ENCODE results near the gene A2M. TPM values are rescaled to one million over a fixed set of nuclear protein-coding genes. Genes with fewer than 3 reads are reported as not detected.

A2M gene
- total and polyA plus RNA-seq, 2 of the 13 experiments (the other 11 are each of a cell fraction or from before 2014, with no cell fraction given) = 2,807 to 6,551 TPM

DNA sequence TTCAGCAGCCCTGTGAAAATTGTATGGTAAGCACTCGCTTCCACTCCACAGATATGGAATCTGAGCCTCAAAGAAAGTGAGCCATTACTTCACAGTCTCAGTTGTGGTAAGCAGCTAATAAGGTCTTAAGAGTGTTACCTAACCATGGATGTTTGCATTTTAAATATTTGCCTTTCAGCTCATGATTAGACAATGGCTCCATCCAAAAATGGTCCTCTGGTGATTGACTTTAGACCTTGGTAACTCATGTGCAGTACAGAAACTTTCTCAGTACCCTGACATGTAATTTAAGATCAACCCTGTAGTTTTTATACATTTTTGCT lies 1.8 kb downstream of the A2M start (continued):
- TF ChIP-seq, protein P1, sequence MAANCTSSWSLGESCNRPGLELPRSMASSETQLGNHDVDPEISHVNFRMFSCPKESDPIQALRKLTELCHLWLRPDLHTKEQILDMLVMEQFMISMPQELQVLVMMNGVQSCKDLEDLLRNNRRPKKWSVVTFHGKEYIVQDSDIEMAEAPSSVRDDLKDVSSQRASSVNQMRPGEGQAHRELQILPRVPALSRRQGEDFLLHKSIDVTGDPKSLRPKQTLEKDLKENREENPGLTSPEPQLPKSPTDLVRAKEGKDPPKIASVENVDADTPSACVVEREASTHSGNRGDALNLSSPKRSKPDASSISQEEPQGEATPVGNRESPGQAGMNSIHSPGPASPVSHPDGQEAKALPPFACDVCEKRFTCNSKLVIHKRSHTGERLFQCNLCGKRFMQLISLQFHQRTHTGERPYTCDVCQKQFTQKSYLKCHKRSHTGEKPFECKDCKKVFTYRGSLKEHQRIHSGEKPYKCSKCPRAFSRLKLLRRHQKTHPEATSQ (CRISPR knock-in tag; IDR thresholded peaks at IDR 0.05; ENCODE audit: borderline replicate concordance) = no peak; the same call in 1 of the 2 replicates
- TF ChIP-seq, protein P2, sequence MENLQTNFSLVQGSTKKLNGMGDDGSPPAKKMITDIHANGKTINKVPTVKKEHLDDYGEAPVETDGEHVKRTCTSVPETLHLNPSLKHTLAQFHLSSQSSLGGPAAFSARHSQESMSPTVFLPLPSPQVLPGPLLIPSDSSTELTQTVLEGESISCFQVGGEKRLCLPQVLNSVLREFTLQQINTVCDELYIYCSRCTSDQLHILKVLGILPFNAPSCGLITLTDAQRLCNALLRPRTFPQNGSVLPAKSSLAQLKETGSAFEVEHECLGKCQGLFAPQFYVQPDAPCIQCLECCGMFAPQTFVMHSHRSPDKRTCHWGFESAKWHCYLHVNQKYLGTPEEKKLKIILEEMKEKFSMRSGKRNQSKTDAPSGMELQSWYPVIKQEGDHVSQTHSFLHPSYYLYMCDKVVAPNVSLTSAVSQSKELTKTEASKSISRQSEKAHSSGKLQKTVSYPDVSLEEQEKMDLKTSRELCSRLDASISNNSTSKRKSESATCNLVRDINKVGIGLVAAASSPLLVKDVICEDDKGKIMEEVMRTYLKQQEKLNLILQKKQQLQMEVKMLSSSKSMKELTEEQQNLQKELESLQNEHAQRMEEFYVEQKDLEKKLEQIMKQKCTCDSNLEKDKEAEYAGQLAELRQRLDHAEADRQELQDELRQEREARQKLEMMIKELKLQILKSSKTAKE (CRISPR knock-in tag; IDR thresholded peaks at IDR 0.05; ENCODE audit: borderline replicate concordance) = peak; percentile 51; the same call in 1 of the 2 replicates
- peak; percentile 35; the same call in 1 of the 2 replicates for TF ChIP-seq FOXO1 (CRISPR knock-in tag; IDR thresholded peaks at IDR 0.05)
- TF ChIP-seq SRF (IDR thresholded peaks at IDR 0.05; ENCODE audit: low read depth, low read length) = peak; percentile 84
- TF ChIP-seq FOXJ3 (CRISPR knock-in tag; IDR thresholded peaks at IDR 0.05; ENCODE audit: borderline replicate concordance) = peak; percentile 79; the same call in 1 of the 2 replicates
- peak; percentile 60; the same call in 1 of the 2 replicates for TF ChIP-seq MIXL1 (CRISPR knock-in tag; IDR thresholded peaks at IDR 0.05)
- TF ChIP-seq ZNF598 (CRISPR knock-in tag; IDR thresholded peaks at IDR 0.05; ENCODE audit: borderline replicate concordance) = no peak
- peak; percentile 82 for TF ChIP-seq POLR2AphosphoS5 (IDR thresholded peaks at IDR 0.05; ENCODE audit: low read depth, low read length)
- TF ChIP-seq SSRP1 (CRISPR knock-in tag; IDR thresholded peaks at IDR 0.05) = peak; percentile 95; the same call in 1 of the 2 replicates
- TF ChIP-seq TBP (CRISPR knock-in tag; IDR thresholded peaks at IDR 0.05) = no peak
- TF ChIP-seq ZNF816 (CRISPR knock-in tag; IDR thresholded peaks at IDR 0.05; ENCODE audit: borderline replicate concordance) = no peak
- TF ChIP-seq, protein P3, sequence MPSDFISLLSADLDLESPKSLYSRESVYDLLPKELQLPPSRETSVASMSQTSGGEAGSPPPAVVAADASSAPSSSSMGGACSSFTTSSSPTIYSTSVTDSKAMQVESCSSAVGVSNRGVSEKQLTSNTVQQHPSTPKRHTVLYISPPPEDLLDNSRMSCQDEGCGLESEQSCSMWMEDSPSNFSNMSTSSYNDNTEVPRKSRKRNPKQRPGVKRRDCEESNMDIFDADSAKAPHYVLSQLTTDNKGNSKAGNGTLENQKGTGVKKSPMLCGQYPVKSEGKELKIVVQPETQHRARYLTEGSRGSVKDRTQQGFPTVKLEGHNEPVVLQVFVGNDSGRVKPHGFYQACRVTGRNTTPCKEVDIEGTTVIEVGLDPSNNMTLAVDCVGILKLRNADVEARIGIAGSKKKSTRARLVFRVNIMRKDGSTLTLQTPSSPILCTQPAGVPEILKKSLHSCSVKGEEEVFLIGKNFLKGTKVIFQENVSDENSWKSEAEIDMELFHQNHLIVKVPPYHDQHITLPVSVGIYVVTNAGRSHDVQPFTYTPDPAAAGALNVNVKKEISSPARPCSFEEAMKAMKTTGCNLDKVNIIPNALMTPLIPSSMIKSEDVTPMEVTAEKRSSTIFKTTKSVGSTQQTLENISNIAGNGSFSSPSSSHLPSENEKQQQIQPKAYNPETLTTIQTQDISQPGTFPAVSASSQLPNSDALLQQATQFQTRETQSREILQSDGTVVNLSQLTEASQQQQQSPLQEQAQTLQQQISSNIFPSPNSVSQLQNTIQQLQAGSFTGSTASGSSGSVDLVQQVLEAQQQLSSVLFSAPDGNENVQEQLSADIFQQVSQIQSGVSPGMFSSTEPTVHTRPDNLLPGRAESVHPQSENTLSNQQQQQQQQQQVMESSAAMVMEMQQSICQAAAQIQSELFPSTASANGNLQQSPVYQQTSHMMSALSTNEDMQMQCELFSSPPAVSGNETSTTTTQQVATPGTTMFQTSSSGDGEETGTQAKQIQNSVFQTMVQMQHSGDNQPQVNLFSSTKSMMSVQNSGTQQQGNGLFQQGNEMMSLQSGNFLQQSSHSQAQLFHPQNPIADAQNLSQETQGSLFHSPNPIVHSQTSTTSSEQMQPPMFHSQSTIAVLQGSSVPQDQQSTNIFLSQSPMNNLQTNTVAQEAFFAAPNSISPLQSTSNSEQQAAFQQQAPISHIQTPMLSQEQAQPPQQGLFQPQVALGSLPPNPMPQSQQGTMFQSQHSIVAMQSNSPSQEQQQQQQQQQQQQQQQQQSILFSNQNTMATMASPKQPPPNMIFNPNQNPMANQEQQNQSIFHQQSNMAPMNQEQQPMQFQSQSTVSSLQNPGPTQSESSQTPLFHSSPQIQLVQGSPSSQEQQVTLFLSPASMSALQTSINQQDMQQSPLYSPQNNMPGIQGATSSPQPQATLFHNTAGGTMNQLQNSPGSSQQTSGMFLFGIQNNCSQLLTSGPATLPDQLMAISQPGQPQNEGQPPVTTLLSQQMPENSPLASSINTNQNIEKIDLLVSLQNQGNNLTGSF (CRISPR knock-in tag; IDR thresholded peaks at IDR 0.05) = no peak
- TF ChIP-seq, protein P4, sequence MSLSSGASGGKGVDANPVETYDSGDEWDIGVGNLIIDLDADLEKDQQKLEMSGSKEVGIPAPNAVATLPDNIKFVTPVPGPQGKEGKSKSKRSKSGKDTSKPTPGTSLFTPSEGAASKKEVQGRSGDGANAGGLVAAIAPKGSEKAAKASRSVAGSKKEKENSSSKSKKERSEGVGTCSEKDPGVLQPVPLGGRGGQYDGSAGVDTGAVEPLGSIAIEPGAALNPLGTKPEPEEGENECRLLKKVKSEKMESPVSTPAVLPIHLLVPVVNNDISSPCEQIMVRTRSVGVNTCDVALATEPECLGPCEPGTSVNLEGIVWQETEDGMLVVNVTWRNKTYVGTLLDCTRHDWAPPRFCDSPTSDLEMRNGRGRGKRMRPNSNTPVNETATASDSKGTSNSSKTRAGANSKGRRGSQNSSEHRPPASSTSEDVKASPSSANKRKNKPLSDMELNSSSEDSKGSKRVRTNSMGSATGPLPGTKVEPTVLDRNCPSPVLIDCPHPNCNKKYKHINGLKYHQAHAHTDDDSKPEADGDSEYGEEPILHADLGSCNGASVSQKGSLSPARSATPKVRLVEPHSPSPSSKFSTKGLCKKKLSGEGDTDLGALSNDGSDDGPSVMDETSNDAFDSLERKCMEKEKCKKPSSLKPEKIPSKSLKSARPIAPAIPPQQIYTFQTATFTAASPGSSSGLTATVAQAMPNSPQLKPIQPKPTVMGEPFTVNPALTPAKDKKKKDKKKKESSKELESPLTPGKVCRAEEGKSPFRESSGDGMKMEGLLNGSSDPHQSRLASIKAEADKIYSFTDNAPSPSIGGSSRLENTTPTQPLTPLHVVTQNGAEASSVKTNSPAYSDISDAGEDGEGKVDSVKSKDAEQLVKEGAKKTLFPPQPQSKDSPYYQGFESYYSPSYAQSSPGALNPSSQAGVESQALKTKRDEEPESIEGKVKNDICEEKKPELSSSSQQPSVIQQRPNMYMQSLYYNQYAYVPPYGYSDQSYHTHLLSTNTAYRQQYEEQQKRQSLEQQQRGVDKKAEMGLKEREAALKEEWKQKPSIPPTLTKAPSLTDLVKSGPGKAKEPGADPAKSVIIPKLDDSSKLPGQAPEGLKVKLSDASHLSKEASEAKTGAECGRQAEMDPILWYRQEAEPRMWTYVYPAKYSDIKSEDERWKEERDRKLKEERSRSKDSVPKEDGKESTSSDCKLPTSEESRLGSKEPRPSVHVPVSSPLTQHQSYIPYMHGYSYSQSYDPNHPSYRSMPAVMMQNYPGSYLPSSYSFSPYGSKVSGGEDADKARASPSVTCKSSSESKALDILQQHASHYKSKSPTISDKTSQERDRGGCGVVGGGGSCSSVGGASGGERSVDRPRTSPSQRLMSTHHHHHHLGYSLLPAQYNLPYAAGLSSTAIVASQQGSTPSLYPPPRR (CRISPR knock-in tag; IDR thresholded peaks at IDR 0.05; ENCODE audit: borderline replicate concordance) = peak; percentile 89
- no peak for TF ChIP-seq MTF2 (CRISPR knock-in tag; IDR thresholded peaks at IDR 0.05; ENCODE audit: borderline replicate concordance)
- TF ChIP-seq CBFB (CRISPR knock-in tag; IDR thresholded peaks at IDR 0.05) = peak; percentile 73; the same call in 1 of the 2 replicates
- TF ChIP-seq BCL6 (CRISPR knock-in tag; IDR thresholded peaks at IDR 0.05) = peak; percentile 87
- TF ChIP-seq RAD51 (IDR thresholded peaks at IDR 0.05; ENCODE audit: borderline replicate concordance) = no peak
- TF ChIP-seq GATA4 (IDR thresholded peaks at IDR 0.05; ENCODE audit: borderline replicate concordance, low read depth) = peak; percentile 76; the same call in 1 of the 2 replicates

Measured in HepG2 (cell line).